Esophagus squamous epithelium (tissue), 5 donors: ENCODE data around the gene PAM16. TPM values are rescaled to one million over a fixed set of nuclear protein-coding genes. Genes with fewer than 3 reads are reported as not detected.

ENCODE experiments used
- DNase-seq: peaks from one replicate; lab custom pipeline; 2025; lab: John Stamatoyannopoulos, UW
- H3K27ac ChIP-seq, 4 donors: fragments of 200-600 bp; sonication (generic); one replicate each; pipeline ENCODE4 v1.5.1; 2016 to 2019; ENCODE audit warnings: mild to moderate bottlenecking in 1 of 4
- H3K27me3 ChIP-seq, 4 donors: fragments of 200-600 bp; sonication (generic); 1 replicate in 3 of 4; 2 replicates in 1 of 4; pipeline versions ENCODE4 v1.5.1 to v1.6.0; 2017 to 2021; ENCODE audit warnings: antibody characterized with exemption in 1 of 4
- H3K36me3 ChIP-seq, 3 donors: fragments of 200-600 bp; sonication (generic); one replicate each; pipeline ENCODE4 v1.5.1; 2016 to 2019
- H3K4me1 ChIP-seq, 3 donors: fragments of 200-600 bp; sonication (generic); one replicate each; pipeline ENCODE4 v1.5.1; 2017 to 2019
- H3K4me3 ChIP-seq, 4 donors: fragments of 200-600 bp; sonication (generic); 1 replicate in 3 of 4; 2 replicates in 1 of 4; pipeline ENCODE4 v1.5.1; 2016 to 2019; ENCODE audit warnings: mild to moderate bottlenecking in 2 of 4, moderate library complexity in 1 of 4
- H3K9me3 ChIP-seq, 3 donors: fragments of 200-600 bp; sonication (generic); one replicate each; pipeline ENCODE4 v1.5.1; 2016 to 2019
- CTCF ChIP-seq, 6 experiments: fragments of 450-650 bp in 4 of 6; fragments of 200-600 bp in 2 of 6; sonication (generic) in 2 of 6; IDR thresholded peaks; one replicate each; pipeline ENCODE4 v1.5.1; 2016 to 2019; ENCODE audit warnings: antibody characterized with exemption in 6 of 6, mild to moderate bottlenecking in 4 of 6, moderate library complexity in 4 of 6
- POLR2A ChIP-seq, 4 donors: fragments of 450-650 bp; IDR thresholded peaks; one replicate each; pipeline ENCODE4 v1.6.1; 2017; ENCODE audit warnings: antibody characterized with exemption in 4 of 4, mild to moderate bottlenecking in 4 of 4, moderate library complexity in 3 of 4
- WGBS, 2 donors: methylation state at CpG; one replicate each; pipeline ENCODE4 v1.1.5; 2018; 5-methylcytosine and 5-hydroxymethylcytosine counted together
- intact Hi-C: fragments of 100-400 bp; cut with DNase I; formaldehyde crosslinking; loops from one replicate; pipeline ENCODE4 v1.15.0; 2022
- total RNA-seq, 4 donors: library from RNA; depleted of rRNA; stranded (reverse); fragments of >200 nt; gene quantifications; one replicate each; pipeline ENCODE4 v1.1.0, GENCODE V29; 2016
- donor health status: DM: yes; HTN: yes; CAD: no.

PAM16 gene
- total RNA-seq, 4 donors from 2014 or later, result 29.5 to 40.8 (median 33.2) TPM

DNA sequence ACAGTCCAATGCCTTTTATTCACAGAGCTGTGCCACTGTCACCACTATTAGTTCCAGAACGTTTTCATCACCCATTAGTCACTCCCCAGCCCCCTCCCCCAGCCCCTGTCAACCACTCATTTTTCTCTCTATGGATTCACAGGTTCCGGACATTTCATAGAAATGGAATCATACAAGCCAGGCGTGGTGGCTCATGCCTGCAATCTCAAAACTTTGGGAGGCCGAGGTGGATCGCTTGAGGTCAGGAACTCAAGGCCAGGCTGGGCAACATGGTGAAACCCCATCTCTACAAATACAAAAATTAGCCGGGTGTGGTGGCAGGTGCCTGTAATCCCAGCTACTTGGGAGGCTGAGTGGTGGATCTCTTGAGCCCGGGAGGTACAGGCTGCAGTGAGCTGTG is 759 bp upstream of the PAM16 start:
- TF ChIP-seq POLR2A (IDR thresholded peaks at IDR 0.05) (no peak), CTCF (IDR thresholded peaks at IDR 0.05) (no peak)
- Histone ChIP-seq H3K9me3 (no peaks in the 10 kb centered on the region), H3K27ac (peak overlapping the region in 2 of 4 donors; percentile 73 to 96), H3K4me1 (peaks cover 19 to 46% (median 22%) of the 10 kb centered on the region in 3 donors), H3K36me3 (peaks cover 0 to 17% (median 0%) of the 10 kb centered on the region in 3 donors), H3K27me3 (no peaks in the 10 kb centered on the region), H3K4me3 (no peak overlapping the region)
- 59 to 76% methylated on average over 7 of the region's 7 CpGs for WGBS, 2 donors
- intact Hi-C loops, result no loop called here
- DNase-seq, result no peak

DNA sequence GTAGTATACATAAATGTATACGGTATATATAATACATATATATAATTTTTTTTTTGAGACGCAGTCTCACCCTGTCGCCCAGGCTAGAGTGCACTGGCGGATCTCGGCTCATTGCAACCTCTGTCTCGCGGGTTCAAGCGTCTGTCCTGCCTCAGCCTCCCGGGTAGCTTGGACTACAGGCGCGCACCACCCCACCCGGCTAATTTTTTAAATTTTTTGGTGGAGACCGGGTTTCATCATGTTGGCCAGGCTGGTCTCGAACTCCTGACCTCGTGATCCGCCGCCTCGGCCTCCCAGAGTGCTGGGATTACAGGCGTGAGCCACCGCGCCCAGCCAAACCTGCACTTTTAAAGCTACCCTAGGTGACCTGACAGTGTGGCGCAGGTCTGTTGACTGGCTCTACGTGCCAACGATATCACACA is 745 bp downstream of the PAM16 start:
- H3K4me1 ChIP-seq, result peaks cover 19 to 59% (median 22%) of the 10 kb centered on the region in 3 donors
- TF ChIP-seq CTCF (IDR thresholded peaks at IDR 0.05) (no peak), POLR2A (IDR thresholded peaks at IDR 0.05) (no peak)
- H3K27ac ChIP-seq, result peak overlapping the region; percentile 73 to 96 (median 90)
- peaks cover 0 to 13% (median 0%) of the 10 kb centered on the region in 3 donors for H3K36me3 ChIP-seq
- no peak for DNase-seq
- no peaks in the 10 kb centered on the region for H3K9me3 ChIP-seq
- peak overlapping the region; percentile 67 to 98 (median 92) for H3K4me3 ChIP-seq
- H3K27me3 ChIP-seq, result no peaks in the 10 kb centered on the region
- intact Hi-C loops, result no loop called here
- WGBS, 2 donors, result 41 to 46% methylated on average over 16 to 20 of the region's 24 CpGs

GRCh38 chr16:4349332-4349731 is 1.8 kb downstream of the PAM16 start:
- peaks cover 0 to 4% (median 0%) of the 10 kb centered on the region in 3 donors for H3K36me3 ChIP-seq
- H3K27ac ChIP-seq, result no peak overlapping the region
- peaks cover 19 to 67% (median 22%) of the 10 kb centered on the region in 3 donors for H3K4me1 ChIP-seq
- no peaks in the 10 kb centered on the region for H3K27me3 ChIP-seq
- intact Hi-C loops, result no loop called here
- no peaks in the 10 kb centered on the region for H3K9me3 ChIP-seq
- H3K4me3 ChIP-seq, result no peak overlapping the region
- no peak for DNase-seq
- TF ChIP-seq POLR2A (IDR thresholded peaks at IDR 0.05), result no peak
- no peak for TF ChIP-seq CTCF (IDR thresholded peaks at IDR 0.05)
- WGBS, 2 donors, result 93 to 97% methylated on average over 1 to 4 of the region's 5 CpGs

- peak overlapping the region in 2 of 4 donors; percentile 1 to 54 for H3K27ac ChIP-seq
- H3K4me1 ChIP-seq, result peaks cover 19 to 70% (median 22%) of the 10 kb centered on the region in 3 donors
Observed at GRCh38 chr16:4347765-4348509, 3.2 kb downstream of the PAM16 start.

More at GRCh38 chr16:4347765-4348509, 3.2 kb downstream of the PAM16 start:
- H3K27me3 ChIP-seq, result no peaks in the 10 kb centered on the region
- TF ChIP-seq CTCF (IDR thresholded peaks at IDR 0.05) (no peak), POLR2A (IDR thresholded peaks at IDR 0.05) (no peak)
- intact Hi-C loops, result no loop called here
- WGBS, 2 donors, result 69 to 71% methylated on average over 10 to 16 of the region's 17 CpGs
- H3K36me3 ChIP-seq, result peaks cover 0 to 5% (median 0%) of the 10 kb centered on the region in 3 donors
- no peak overlapping the region for H3K4me3 ChIP-seq
- no peak for DNase-seq
- H3K9me3 ChIP-seq, result no peaks in the 10 kb centered on the region
